Measurements from ENCODE around the gene CENPB. TPM values are rescaled to one million over a fixed set of nuclear protein-coding genes. Genes with fewer than 3 reads are reported as not detected.

The CENPB gene
- total and polyA plus RNA-seq, 4 donors, result 4.5 to 32.4 (median 25.4) TPM

DNA sequence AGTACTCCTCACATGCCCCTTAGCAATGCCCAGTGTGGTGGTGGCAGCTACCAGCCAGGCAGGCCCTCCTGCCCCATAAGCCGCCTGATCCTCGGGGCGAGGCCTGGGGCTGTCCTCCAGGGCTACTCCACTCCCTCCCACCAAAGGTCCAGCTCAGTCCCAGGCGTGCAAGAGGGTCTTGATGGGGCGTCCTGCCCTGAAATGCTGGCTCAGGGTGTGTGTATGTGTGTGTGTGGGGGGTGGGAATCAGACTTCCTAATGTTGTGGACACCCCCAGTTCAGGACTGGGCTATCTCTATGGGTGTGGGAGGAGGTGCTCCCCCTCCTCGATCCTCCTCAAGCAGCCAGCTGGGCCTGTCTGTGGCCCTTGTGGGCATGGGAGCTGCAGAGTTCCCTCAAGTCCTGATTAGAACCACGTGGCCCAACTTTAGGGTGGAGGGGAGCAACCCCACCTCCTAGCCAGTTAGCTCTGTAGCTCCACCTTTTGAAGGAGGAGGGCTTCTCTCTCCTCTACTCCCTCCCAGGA is 46.6 kb downstream of the CENPB start:
- TF ChIP-seq EGR1 (IDR thresholded peaks at IDR 0.05; ENCODE audit: low read depth in 2 of 2), result no peak
- TF ChIP-seq HNF4G (IDR thresholded peaks at IDR 0.05), result no peak
- no peak for TF ChIP-seq RAD21 (IDR thresholded peaks at IDR 0.05)
- H3K9me3 ChIP-seq (ENCODE audit: control insufficient read depth in 4 of 4, low read length in 3 of 4), result no peaks in the 10 kb centered on the region
- H3K27me3 ChIP-seq (ENCODE audit: control insufficient read depth in 4 of 4, insufficient read depth in 4 of 4, low read length in 3 of 4), result no peaks in the 10 kb centered on the region
- DNase-seq (ENCODE audit: low spot score), result no peak
- 89% methylated on average over 7 of the region's 7 CpGs for WGBS
- no peak overlapping the region for H3K4me3 ChIP-seq (ENCODE audit: low read depth in 1 of 3, low read length in 3 of 3)
- H3K4me1 ChIP-seq (ENCODE audit: control insufficient read depth in 4 of 4, insufficient read depth in 4 of 4, low read length in 3 of 4), result peaks cover 5 to 12% (median 8%) of the 10 kb centered on the region in 4 donors
- no peak overlapping the region for H3K9ac ChIP-seq (ENCODE audit: low read depth in 1 of 2, low read length in 2 of 2)
- H3K36me3 ChIP-seq (ENCODE audit: control insufficient read depth in 4 of 4, insufficient read depth in 3 of 4, low read depth in 1 of 4, low read length in 3 of 4), result no peaks in the 10 kb centered on the region
- H3K27ac ChIP-seq (ENCODE audit: low read depth in 1 of 2, low read length in 2 of 2), result no peak overlapping the region

DNA sequence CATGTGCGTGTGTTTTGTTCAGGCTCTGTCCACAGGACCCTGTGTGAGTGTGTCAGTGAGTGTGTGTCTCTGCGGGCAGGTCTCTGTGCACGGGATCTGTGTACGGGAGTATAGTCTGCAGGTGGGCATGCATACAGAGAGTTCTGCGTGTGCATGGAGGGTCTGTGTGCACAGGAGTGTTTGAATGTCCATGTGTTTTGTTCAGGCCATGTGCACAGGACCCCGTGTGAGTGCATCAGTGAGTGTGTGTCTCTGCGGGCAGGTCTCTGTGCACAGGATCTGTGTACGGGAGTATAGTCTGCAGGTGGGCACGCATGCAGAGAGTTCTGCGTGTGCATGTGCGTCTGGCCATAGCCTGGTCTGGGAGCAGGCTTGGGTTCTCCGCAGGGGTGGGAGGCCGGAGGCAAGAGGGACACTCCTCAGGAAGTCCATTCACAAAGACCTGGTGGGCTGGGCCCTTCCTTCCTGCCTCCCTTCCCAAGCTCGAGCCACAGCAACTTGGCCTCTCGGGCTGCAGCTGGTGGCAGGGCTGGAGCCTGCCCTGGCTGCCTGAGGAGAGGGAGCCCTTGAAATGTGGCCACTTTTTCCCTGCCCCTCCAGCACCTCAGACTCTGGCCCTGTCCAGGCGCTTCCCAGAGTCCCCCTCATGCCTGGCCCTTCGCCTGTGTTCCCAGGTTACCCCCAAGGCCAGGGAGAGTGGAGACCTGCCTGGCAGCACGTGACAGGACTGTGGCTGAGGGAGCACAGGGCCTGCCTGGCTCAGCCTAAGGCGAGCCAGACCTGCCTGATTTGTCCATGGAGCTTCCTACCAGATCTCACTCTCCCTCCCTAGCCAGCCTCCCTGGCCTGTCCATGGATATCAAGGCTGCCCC is 47.2 kb downstream of the CENPB start:
- H3K9ac ChIP-seq (ENCODE audit: low read depth in 1 of 2, low read length in 2 of 2), result no peak overlapping the region
- peaks cover 5 to 12% (median 8%) of the 10 kb centered on the region in 4 donors for H3K4me1 ChIP-seq (ENCODE audit: control insufficient read depth in 4 of 4, insufficient read depth in 4 of 4, low read length in 3 of 4)
- no peaks in the 10 kb centered on the region for H3K36me3 ChIP-seq (ENCODE audit: control insufficient read depth in 4 of 4, insufficient read depth in 3 of 4, low read depth in 1 of 4, low read length in 3 of 4)
- H3K27me3 ChIP-seq (ENCODE audit: control insufficient read depth in 4 of 4, insufficient read depth in 4 of 4, low read length in 3 of 4), result no peaks in the 10 kb centered on the region
- 82% methylated on average over 19 of the region's 19 CpGs for WGBS
- no peak overlapping the region for H3K27ac ChIP-seq (ENCODE audit: low read depth in 1 of 2, low read length in 2 of 2)
- TF ChIP-seq, protein P1, sequence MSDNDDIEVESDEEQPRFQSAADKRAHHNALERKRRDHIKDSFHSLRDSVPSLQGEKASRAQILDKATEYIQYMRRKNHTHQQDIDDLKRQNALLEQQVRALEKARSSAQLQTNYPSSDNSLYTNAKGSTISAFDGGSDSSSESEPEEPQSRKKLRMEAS (IDR thresholded peaks at IDR 0.05), result no peak
- no peak for TF ChIP-seq RAD21 (IDR thresholded peaks at IDR 0.05)
- no peak for TF ChIP-seq GABPA (IDR thresholded peaks at IDR 0.05 in 1 of 2, conservative IDR thresholded peaks at IDR 0.05 in 1 of 2)
- TF ChIP-seq, protein P2, sequence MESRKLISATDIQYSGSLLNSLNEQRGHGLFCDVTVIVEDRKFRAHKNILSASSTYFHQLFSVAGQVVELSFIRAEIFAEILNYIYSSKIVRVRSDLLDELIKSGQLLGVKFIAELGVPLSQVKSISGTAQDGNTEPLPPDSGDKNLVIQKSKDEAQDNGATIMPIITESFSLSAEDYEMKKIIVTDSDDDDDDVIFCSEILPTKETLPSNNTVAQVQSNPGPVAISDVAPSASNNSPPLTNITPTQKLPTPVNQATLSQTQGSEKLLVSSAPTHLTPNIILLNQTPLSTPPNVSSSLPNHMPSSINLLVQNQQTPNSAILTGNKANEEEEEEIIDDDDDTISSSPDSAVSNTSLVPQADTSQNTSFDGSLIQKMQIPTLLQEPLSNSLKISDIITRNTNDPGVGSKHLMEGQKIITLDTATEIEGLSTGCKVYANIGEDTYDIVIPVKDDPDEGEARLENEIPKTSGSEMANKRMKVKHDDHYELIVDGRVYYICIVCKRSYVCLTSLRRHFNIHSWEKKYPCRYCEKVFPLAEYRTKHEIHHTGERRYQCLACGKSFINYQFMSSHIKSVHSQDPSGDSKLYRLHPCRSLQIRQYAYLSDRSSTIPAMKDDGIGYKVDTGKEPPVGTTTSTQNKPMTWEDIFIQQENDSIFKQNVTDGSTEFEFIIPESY (IDR thresholded peaks at IDR 0.05), result no peak
- TF ChIP-seq HNF4A (conservative IDR thresholded peaks at IDR 0.05), result no peak
- TF ChIP-seq FOXA2 (IDR thresholded peaks at IDR 0.05), result no peak
- TF ChIP-seq, protein P3, sequence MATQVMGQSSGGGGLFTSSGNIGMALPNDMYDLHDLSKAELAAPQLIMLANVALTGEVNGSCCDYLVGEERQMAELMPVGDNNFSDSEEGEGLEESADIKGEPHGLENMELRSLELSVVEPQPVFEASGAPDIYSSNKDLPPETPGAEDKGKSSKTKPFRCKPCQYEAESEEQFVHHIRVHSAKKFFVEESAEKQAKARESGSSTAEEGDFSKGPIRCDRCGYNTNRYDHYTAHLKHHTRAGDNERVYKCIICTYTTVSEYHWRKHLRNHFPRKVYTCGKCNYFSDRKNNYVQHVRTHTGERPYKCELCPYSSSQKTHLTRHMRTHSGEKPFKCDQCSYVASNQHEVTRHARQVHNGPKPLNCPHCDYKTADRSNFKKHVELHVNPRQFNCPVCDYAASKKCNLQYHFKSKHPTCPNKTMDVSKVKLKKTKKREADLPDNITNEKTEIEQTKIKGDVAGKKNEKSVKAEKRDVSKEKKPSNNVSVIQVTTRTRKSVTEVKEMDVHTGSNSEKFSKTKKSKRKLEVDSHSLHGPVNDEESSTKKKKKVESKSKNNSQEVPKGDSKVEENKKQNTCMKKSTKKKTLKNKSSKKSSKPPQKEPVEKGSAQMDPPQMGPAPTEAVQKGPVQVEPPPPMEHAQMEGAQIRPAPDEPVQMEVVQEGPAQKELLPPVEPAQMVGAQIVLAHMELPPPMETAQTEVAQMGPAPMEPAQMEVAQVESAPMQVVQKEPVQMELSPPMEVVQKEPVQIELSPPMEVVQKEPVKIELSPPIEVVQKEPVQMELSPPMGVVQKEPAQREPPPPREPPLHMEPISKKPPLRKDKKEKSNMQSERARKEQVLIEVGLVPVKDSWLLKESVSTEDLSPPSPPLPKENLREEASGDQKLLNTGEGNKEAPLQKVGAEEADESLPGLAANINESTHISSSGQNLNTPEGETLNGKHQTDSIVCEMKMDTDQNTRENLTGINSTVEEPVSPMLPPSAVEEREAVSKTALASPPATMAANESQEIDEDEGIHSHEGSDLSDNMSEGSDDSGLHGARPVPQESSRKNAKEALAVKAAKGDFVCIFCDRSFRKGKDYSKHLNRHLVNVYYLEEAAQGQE (IDR thresholded peaks at IDR 0.05), result no peak
- no peak for TF ChIP-seq EGR1 (IDR thresholded peaks at IDR 0.05; ENCODE audit: low read depth in 2 of 2)
- no peak for TF ChIP-seq RXRA (IDR thresholded peaks at IDR 0.05)
- no peak for TF ChIP-seq HNF4G (IDR thresholded peaks at IDR 0.05)
- no peak for TF ChIP-seq JUND (IDR thresholded peaks at IDR 0.05)
- TF ChIP-seq YY1 (IDR thresholded peaks at IDR 0.05), result no peak
- TF ChIP-seq, protein P4, sequence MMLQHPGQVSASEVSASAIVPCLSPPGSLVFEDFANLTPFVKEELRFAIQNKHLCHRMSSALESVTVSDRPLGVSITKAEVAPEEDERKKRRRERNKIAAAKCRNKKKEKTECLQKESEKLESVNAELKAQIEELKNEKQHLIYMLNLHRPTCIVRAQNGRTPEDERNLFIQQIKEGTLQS (IDR thresholded peaks at IDR 0.05), result no peak
- TF ChIP-seq, protein P5, sequence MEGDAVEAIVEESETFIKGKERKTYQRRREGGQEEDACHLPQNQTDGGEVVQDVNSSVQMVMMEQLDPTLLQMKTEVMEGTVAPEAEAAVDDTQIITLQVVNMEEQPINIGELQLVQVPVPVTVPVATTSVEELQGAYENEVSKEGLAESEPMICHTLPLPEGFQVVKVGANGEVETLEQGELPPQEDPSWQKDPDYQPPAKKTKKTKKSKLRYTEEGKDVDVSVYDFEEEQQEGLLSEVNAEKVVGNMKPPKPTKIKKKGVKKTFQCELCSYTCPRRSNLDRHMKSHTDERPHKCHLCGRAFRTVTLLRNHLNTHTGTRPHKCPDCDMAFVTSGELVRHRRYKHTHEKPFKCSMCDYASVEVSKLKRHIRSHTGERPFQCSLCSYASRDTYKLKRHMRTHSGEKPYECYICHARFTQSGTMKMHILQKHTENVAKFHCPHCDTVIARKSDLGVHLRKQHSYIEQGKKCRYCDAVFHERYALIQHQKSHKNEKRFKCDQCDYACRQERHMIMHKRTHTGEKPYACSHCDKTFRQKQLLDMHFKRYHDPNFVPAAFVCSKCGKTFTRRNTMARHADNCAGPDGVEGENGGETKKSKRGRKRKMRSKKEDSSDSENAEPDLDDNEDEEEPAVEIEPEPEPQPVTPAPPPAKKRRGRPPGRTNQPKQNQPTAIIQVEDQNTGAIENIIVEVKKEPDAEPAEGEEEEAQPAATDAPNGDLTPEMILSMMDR (IDR thresholded peaks at IDR 0.05; ENCODE audit: low read depth, low read length, missing input control), result no peak
- no peak overlapping the region for H3K4me3 ChIP-seq (ENCODE audit: low read depth in 1 of 3, low read length in 3 of 3)
- H3K9me3 ChIP-seq (ENCODE audit: control insufficient read depth in 4 of 4, low read length in 3 of 4), result no peaks in the 10 kb centered on the region
- no peak for DNase-seq (ENCODE audit: low spot score)

Data from liver (tissue), 9 donors.